Measurements from ENCODE around the gene INA.

INA gene

GRCh38 chr10:103284170-103284569, 7.2 kb downstream of the INA start:
- TF ChIP-seq ZFX (IDR thresholded peaks at IDR 0.05) (no peak), CTCF (conservative IDR thresholded peaks at IDR 0.05) (no peak)
- no peak overlapping the region for H3K27ac ChIP-seq

GRCh38 chr10:103287992-103288391, 11.1 kb downstream of the INA start:
- no peak overlapping the region for H3K27ac ChIP-seq
- no peak for TF ChIP-seq ZFX (IDR thresholded peaks at IDR 0.05)
- no peak for TF ChIP-seq CTCF (conservative IDR thresholded peaks at IDR 0.05)

- no peak overlapping the region for H3K27ac ChIP-seq
- no peak for TF ChIP-seq ZFX (IDR thresholded peaks at IDR 0.05)
Measured at GRCh38 chr10:103291588-103291987, 14.7 kb downstream of the INA start.

- no peak overlapping the region for H3K27ac ChIP-seq
- TF ChIP-seq CTCF (conservative IDR thresholded peaks at IDR 0.05) (no peak), ZFX (IDR thresholded peaks at IDR 0.05) (no peak)
Measured at GRCh38 chr10:103295374-103296015, 18.6 kb downstream of the INA start.

- no peak overlapping the region for H3K27ac ChIP-seq
- TF ChIP-seq CTCF (conservative IDR thresholded peaks at IDR 0.05) (no peak), ZFX (IDR thresholded peaks at IDR 0.05) (no peak)
Measured at GRCh38 chr10:103307594-103307993, 30.7 kb downstream of the INA start.

DNA sequence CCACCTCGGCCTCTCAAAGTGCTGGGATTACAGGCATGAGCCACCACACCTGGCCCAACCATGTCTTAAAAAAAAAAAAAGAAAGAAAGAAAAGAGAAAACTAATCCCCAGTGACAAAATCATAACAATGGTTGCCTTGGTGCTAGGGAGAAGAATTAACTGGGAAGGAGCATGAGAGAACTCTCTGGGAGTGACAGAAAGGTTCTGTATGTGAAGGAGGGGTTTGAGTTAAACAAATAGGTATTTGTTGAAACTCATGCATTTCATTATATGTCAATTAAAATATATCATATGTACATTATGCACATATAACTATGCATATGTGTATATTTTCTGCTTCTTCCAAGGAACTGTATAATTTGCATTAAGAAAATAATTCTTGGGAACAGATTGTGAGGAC, 33.3 kb downstream of the INA start:
- TF ChIP-seq ZFX (IDR thresholded peaks at IDR 0.05), result no peak
- no peak for TF ChIP-seq CTCF (conservative IDR thresholded peaks at IDR 0.05)

DNA sequence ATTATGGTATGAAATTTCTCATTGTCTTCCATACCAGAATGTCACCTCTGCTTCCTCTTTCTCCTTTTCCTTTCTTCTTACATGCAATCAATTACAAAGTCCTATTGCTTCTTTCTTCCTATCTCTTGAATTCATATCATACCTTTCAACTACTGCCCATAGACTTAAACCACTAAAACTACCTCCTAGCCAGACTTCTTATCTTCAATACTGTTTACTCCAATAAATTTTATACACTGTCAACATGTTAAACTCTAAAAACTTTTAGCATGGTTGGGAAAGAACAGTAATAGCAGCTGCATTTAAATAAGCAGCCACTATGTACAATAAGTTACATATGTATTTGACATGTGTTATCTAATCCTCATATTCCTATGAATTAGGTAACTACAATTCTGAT, 39.1 kb downstream of the INA start:
- TF ChIP-seq ZFX (IDR thresholded peaks at IDR 0.05), result no peak
- TF ChIP-seq CTCF (conservative IDR thresholded peaks at IDR 0.05), result no peak
- H3K27ac ChIP-seq, result no peak overlapping the region

More for the DNA sequence above, 33.3 kb downstream of the INA start:
- H3K27ac ChIP-seq, result no peak overlapping the region

GRCh38 chr10:103327906-103328305, 51.0 kb downstream of the INA start:
- TF ChIP-seq CTCF (conservative IDR thresholded peaks at IDR 0.05), result no peak
- no peak for TF ChIP-seq ZFX (IDR thresholded peaks at IDR 0.05)
- H3K27ac ChIP-seq, result no peak overlapping the region

Measured in C4-2B (cell line).